HG03159 (cell line): Measurements from ENCODE around the gene PCDHGC3.
"Not testable (repeated sequence)": the region's sequence is repeated elsewhere in the genome, so short reads cannot be mapped to it uniquely, and the experiment has no call there.

ENCODE experiments used
- ATAC-seq: cut with Tn5 transposase; IDR thresholded peaks from one replicate; pipeline ENCODE4 v1.9.1; 2021; ENCODE audit warnings: mild to moderate bottlenecking, moderate library complexity; ENCODE audit not compliant: unreplicated experiment

The PCDHGC3 gene

GRCh38 chr5:141475625-141476131 lies at the start of gene PCDHGC3:
TSS of gene PCDHGC3 (plus strand) at chr5:141475966. CDS start at chr5:141476117, 151 bp downstream.
- peak; percentile 98 for ATAC-seq

GRCh38 chr5:141427783-141428426 lies 47.9 kb upstream of the PCDHGC3 start:
- no peak for ATAC-seq

- ATAC-seq: peak; percentile 87
Observed at GRCh38 chr5:141430332-141431113, 45.2 kb upstream of the PCDHGC3 start, which contains the start of gene PCDHGA12. TSS of gene PCDHGA12 (plus strand) at chr5:141430507. CDS start at chr5:141430760, 253 bp downstream.

GRCh38 chr5:141431286-141431685 lies 44.5 kb upstream of the PCDHGC3 start:
- ATAC-seq: peak; percentile 35

- not testable (repeated sequence) for ATAC-seq
Observed at GRCh38 chr5:141432308-141432707, 43.5 kb upstream of the PCDHGC3 start.

- ATAC-seq: not testable (repeated sequence)
Observed at GRCh38 chr5:141432726-141433125, 43.0 kb upstream of the PCDHGC3 start.

GRCh38 chr5:141434006-141434405 lies 41.8 kb upstream of the PCDHGC3 start:
- no peak for ATAC-seq

- ATAC-seq: no peak
Observed at GRCh38 chr5:141437221-141437620, 38.5 kb upstream of the PCDHGC3 start.

- no peak for ATAC-seq
Observed at GRCh38 chr5:141439411-141440141, 36.2 kb upstream of the PCDHGC3 start.

GRCh38 chr5:141440341-141440740 lies 35.4 kb upstream of the PCDHGC3 start:
- no peak for ATAC-seq

GRCh38 chr5:141441571-141442170 lies 34.1 kb upstream of the PCDHGC3 start:
- no peak for ATAC-seq

GRCh38 chr5:141465351-141465750 lies 10.4 kb upstream of the PCDHGC3 start:
- no peak for ATAC-seq

GRCh38 chr5:141476132-141476911 lies 556 bp downstream of the PCDHGC3 start:
- peak; percentile 23 for ATAC-seq

- no peak for ATAC-seq
Observed at GRCh38 chr5:141477044-141477575, 1.3 kb downstream of the PCDHGC3 start.

GRCh38 chr5:141477815-141478214 lies 2.0 kb downstream of the PCDHGC3 start:
- no peak for ATAC-seq

- no peak for ATAC-seq
Observed at GRCh38 chr5:141478321-141478945, 2.7 kb downstream of the PCDHGC3 start.

- no peak for ATAC-seq
Observed at GRCh38 chr5:141479776-141480175, 4.0 kb downstream of the PCDHGC3 start.

- no peak for ATAC-seq
Observed at GRCh38 chr5:141483902-141484301, 8.1 kb downstream of the PCDHGC3 start.

- ATAC-seq: no peak
Observed at GRCh38 chr5:141484310-141484640, 8.5 kb downstream of the PCDHGC3 start.
